HK-2 (cell line): ENCODE data around the gene LRP11.
"Not testable (repeated sequence)": the region's sequence is repeated elsewhere in the genome, so short reads cannot be mapped to it uniquely, and the experiment has no call there.

ENCODE experiments used
- DNase-seq: peaks from one replicate; pipeline ENCODE4 v3.0.0-alpha.2; 2018; ENCODE audit not compliant: unreplicated experiment

The LRP11 gene, protein sequence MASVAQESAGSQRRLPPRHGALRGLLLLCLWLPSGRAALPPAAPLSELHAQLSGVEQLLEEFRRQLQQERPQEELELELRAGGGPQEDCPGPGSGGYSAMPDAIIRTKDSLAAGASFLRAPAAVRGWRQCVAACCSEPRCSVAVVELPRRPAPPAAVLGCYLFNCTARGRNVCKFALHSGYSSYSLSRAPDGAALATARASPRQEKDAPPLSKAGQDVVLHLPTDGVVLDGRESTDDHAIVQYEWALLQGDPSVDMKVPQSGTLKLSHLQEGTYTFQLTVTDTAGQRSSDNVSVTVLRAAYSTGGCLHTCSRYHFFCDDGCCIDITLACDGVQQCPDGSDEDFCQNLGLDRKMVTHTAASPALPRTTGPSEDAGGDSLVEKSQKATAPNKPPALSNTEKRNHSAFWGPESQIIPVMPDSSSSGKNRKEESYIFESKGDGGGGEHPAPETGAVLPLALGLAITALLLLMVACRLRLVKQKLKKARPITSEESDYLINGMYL

DNA sequence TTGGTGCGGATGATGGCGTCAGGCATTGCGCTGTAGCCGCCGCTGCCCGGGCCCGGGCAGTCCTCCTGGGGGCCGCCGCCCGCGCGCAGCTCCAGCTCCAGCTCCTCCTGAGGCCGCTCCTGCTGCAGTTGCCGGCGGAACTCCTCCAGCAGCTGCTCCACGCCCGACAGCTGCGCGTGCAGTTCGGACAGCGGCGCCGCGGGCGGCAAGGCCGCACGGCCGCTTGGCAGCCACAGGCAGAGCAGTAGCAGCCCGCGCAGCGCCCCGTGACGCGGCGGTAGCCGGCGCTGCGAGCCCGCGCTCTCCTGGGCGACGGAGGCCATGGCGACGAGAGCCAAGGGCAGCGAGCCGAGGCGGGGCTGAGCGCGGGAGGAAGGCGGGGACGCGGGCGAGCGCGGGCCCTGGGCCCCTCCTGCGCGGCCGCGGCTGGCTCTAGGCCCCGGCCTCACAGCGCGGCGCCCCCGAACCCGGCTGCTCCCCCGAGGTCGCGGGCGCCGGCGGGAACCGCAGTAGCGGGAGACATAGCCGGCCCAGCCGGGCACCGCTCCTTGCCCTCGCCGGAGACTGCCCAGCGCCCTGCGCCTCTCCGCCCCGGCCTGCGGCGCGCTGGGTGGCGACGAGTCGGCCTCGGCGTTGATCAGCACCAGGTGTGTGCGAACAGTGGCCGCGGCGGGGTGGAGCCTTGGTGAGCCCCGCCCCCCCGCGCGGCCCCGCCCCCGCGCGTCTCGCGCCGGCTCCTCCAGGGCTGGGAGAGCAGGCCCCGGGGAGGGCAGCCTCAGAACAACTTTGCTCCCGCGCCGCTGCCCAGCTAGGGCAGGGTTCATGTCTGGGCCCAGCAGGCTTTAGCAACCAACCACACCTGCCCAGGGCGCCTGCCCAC, at the start of gene LRP11:
LRP11 (minus strand) TSS at position 662 of the 880 bp plus-strand sequence; CDS start at position 323, 339 bp downstream.
- DNase-seq: peak; percentile 92

DNA sequence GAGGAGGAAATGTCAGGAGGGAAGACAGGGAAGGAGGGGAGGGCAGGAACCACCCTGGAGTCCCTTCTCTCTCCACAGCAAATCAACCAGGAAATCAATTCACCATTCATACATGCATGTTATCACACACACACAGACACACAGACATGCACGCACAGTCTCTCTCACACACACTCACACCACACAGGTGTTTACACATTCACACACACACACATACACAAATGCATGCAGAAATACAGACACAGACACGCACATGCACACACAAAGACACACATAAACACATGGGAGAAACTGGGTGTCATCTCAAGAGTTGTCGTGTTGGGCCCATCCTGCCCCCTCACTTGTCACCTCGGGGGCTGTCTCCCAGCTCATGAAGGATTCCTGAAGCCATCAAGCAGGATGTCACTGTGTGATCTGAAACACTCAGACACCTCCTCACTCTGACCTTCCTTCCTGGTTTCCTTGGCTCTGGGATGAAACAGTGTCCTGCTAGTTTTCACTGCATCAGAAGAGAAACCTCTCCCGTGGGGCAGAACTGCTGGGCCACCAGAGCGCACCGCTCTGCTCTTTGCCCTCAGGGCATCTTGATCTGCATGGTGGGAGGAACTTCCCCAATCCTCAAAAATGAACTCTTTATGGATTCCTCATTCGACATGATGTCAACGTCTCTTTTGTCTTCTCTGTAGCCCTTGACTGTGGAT, 49.5 kb upstream of the LRP11 start:
- DNase-seq: no peak

DNA sequence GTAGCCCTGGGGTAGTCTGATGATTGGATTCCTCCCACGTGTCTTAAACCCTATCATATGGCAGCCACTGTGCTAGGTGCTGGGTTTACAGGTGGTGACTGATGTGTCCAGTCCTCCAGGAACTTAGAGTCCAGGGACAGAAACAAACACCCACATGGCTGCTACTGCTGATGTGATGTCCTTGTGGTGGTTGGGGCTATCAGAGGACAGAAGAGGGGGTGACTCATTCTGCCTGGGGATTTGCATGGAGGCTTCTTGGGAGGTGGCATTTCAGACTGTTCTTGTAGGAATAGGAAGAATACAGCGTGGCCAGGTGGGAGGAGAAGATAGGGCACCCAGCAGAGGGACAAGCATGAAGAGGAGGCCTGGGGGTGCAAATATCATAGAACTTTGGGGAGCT, 48.9 kb upstream of the LRP11 start:
- no peak for DNase-seq

DNA sequence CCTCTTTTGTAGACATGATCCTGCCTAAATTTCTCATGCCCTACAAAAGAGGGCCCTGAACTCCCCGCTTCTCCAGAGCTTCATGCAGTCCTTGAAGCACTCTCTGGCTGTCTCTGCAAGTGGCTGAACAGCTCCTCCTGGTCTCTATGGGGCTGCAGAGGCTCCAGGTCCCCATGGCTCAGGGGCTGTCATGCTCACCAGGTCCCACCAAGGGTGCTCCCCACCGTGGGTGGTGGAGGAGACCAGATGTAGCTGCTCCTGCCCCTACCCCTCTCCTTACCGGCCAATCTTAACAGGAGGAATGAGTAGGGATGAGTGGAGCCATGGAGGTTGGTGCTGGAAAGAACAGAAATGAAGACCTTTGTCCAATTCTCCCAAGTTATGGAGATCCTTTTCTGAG, 48.5 kb upstream of the LRP11 start:
- DNase-seq: not testable (repeated sequence)

DNA sequence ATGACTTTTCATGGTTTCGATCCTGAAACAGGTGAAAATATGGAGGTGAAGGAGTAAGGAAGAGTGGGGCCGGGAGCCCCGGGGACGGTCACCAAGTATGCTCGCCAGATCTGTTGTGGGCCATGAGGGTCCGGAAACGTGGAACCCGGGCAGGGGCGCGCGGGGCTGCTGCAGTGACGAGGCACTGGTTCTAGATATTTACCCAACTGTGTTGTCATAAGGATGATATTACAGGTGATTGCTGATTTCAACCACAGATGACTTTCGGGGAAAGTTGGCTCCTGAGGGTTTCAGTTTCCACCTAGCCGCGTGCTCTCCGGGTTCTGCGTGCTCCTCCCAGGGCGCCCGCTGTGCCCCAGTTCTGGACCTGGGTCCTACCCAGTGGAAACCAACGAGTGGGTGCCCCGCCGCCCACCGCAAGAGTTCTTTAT, 46.6 kb upstream of the LRP11 start:
- DNase-seq: no peak

DNA sequence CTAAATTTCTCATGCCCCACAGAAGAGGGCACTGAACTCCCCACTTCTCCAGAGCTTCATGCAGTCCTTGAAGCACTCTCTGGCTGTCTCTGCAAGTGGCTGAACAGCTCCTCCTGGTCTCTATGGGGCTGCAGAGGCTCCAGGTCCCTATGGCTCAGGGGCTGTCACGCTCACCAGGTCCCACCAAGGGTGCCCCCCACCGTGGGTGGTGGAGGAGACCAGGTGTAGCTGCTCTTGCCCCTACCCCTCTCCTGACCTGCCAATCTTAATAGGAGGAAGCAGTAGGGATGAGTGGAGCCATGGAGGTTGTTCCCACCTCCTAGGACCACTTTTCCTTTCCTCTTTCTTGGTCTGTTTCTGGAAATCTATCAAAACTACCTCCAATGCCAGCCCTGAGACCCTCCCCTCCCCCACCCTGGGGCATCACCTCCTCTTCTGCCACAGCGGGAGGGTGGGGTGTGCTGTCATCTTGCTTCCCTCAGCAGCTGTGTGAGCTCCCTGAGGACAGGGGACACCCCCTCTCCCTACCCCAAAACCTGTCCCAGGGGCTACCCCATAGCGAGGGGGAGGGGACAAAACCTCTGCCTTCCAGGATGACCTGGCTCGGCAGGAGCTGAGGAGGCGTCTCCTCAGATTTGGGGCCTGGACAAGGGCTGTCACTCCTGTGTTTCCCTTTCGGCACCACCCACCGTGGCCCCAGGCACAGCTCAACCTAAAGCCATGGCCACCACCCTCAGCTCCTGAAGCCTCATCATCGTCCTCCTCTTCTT, 45.7 kb upstream of the LRP11 start:
- DNase-seq: no peak

DNA sequence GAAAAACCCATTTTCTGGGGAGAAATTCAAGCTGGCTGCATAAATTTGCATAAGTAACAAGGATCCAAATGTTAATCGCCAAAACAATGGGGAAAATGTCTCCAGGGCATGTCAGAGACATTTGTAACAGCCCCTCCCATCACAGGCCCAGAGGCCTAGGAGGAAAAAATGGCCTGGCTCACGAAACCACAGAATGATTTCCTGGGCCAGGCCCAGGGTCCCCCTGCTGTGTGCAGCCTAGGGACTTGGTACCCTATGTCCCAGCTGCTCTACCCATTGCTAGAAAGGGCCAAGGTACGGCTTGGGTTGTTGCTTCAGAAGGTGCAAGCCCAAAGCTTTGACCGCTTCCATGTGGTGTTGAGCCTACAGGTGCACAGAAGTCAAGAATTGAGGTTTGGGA, 44.3 kb upstream of the LRP11 start:
- DNase-seq: not testable (repeated sequence)

DNA sequence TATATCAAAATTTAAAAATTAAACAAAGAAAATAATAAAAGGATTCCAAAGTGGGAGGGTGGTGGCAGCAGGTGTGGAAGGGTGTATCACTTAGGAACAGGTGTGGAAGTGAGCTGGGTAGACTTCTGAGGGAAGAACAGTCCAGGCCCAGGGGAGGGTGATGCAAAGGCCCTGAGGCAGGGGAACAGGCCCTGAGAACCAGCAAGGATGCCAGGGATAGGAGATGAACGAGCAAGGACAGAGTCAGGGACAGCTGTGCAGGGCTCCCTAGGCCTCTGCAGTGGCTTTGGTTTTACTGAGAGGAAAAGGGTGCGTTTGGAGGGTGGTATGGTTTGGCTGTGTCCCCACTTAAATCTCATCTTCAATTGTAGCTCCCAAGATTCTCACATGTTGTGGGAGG, 43.2 kb upstream of the LRP11 start:
- DNase-seq: no peak

DNA sequence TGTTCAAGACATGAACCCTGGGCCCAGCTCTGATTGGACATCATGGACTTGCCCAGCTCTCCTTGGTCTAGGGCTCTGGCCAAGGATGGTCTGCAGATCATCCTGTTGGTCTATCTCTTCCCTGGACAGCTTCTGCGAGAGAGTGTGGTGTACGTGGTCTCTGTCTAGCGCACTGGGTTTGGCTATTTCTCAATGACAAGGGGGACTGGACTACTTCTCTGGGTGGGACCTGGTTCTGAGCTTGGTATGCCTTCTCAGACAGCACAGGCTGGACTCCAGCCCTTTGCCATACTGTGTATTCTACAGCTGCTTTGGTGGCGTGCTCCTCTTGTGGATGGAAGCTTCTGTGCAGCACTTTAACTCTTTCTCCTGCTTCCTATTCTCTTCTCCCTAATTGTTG, 42.2 kb upstream of the LRP11 start:
- DNase-seq: no peak

DNA sequence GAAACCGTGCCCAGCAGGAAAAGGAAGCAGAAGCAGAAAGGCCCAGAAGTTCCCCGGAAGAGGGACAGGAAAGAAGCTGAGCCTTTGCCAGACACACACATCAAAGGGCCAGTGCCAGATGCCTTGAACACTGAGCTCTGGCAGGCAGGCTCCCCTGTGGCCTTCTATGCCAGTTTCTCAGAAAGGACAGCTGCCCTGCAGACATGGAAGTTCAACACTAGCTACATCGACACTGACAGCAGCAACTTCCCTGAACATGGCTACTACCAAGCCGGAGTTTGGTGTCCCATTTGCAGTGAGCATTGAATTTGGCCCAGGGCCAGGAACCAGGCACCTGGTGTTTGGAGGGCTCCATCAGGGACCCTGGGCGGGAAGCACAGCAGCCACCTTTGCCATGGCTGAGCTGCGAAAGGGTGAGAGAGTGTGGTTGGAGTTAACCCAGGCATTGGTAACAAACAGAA, 41.8 kb upstream of the LRP11 start:
- no peak for DNase-seq

DNA sequence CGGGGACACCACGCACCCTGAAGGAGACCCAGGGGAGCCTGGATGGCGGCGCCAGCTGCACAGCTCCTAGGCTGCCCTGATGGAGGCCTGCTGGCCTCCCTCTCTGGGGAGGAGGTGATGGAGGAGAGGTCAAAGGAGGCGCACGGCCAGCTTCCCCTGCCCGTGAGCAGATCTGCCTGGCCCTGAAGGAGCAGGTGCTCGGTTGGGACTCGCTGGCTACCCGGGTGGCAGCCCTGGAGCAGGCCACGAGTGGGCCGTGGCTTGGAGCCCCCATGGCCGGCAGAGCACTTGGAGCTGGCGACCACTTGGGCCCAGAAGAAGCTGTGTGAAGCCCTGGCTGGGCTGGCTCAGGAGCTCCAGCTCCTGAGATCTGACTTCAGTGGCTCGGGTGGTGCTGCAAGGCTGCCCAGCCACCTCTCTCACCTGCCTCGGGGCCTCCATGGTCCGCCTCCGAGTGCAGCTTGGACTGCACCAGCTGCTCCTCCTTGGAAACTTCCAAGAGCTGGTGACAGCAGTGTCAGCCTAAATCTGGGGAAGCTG, 41.3 kb upstream of the LRP11 start:
- DNase-seq: no peak

DNA sequence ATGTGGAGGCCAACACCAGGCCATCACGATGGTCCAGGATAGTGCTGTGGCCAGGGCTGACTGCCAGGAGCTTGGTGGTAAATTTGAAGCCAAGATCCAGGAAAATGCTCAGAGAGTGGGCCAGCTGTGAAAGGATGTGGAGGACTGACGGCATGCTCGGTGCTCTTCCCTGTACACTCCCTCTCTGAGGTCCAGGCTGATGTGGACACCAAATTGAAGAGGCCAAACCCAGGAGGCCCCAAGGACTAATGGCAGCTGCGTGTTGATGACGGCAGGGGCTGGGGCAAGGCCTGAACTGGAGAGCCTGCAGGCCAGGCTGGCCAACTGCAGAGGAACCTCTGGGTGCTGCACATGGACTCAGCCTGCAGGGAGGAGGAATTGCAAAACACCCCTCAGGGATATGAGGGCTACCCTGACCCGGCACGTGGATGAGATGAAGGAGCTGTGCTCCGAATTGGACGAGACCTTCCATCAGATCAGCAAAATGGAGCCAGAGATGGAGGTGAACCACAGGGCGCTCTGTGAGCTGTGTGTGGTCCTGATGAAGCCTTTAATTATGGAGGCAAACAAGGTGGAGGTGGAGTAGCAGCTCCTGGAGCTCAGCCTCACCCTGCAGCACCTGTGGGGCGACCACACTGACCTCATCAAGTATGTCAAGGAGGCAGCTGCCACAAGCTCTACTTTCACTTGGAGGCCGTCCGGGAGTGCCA, 40.7 kb upstream of the LRP11 start:
- no peak for DNase-seq

DNA sequence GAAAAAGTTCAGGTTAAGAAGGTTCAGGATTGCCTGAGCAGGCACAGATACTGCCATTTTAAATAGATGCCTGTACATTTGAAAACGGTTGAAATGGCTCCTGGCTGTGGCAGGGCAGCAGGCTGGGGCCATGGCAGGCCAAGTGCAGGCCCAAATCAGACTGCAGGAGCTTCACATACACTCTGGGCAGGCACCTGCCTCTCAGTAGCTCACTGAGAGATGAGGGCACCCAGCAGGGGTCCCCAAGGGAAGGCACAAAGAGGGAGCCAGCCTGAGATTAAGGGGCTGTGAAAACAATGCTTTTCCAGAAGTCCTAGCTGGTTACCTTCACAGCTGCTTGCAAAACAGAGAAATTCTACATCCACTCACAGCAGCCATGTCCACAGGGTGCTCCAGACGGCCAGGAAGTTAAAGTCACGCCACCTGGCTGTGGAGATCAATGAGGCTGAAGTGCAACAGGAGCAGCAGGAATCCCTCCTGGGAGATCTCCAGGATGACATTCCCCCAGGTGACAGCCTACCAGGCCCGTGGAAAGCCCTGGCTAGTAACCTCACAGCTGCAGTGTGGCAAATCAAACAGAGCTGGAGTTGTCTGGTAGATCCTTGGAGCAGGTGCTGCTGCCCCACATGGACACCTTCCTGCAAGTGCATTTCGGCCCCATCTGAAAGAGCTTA, 39.9 kb upstream of the LRP11 start:
- DNase-seq: no peak

DNA sequence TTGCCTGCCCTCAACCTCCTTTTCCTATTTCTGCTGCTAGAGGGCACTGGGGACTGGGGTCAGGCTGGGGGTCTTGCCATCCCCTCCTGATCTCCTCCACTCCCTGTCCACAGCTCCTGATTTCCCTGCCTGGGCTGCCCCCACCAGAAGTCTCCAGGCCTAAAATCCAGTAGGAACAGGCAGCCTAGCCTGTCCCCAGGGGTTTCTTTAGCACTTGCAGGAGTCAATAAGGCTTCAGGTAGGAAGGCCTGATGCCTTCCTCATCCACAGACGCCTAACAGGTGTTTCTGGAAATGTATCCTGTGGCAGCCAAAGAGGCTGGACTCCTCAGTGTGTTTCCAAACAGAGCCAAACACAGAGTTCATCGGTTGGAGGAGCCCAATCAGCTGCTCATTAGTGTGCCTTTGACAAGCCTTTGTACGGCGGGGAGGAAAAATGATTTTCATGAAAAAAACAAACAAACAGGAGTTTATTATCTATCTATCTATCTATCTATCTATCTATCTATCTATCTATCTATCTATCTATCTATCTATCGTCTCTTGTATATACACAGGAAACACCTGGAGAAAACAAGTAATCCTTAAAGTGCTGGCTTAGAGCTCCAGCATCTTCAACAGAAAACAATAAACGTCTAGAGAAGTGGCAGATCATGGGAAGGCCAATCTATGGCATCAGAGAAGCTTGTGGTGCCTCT, 37.4 kb upstream of the LRP11 start:
- DNase-seq: no peak

DNA sequence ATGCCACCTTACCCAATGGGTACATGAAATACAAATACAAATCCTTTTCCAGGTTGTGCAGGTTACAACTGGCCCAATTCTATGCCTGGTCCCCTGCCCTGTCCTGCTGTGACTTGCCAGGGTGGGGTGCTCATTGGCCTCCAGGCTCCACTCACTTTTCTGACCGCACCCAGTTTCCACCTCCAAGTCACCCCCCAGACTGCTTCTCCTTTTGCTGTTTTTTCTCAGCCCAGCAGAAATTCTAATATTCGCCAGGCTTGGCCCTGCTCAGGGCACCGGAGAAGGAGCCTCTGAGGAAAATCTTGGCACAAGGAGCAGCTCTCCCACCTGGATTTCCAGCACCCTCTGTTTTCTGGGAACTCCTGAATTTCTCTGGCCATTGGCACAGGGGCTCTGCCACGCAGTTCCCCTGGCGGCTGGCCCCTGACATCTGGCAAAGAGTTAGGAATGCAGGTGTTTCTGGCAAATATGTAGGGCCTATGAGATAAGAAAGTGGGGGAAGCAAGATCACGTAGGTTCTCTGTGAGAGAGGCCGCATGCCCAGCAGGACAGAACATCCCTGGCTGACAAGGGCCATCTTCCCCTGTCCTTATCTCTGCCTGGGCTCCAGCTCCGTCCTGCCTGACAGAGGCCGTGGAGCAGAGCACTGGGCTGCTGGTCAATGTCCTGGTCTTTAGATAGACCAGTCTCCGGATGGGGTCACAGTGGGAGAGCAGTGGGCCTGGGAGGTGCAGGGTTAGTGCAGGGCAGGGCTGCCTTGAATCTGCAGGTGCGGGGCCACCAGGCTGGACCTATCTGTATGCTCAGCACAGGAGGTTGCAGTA, 36.7 kb upstream of the LRP11 start:
- no peak for DNase-seq

DNA sequence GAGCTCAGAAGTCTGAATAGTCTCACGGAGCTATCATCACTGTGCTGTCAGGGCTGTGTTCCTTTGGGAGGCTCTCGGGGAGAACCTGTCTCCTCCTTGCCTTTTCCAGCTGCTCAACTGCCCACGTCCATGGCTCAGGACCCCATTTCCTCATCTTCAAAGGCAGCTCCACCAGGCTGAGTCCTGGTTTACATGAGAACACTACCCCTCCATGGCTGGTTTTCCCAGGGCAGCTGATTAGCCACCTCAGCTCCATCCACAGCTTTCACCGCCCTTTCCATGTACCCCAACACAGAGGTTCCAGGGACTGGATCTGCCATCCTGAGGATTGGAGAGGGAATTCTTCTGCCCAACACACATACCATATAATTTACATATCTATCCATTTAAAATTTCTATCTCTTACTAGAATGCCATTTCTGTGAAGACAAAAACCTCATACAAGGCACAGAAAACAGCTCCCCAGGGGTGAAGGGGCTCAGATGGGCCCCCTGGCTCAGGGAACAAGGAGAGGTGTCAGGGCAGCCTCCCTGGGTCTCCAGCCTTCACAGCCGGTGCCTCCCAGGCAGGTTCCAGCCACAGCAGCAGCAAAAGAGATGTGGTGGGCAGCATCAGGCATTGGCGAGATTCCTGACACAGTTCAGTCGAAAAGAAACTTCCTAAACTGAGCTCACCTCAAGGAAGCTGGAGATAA, 35.9 kb upstream of the LRP11 start:
- DNase-seq: no peak

DNA sequence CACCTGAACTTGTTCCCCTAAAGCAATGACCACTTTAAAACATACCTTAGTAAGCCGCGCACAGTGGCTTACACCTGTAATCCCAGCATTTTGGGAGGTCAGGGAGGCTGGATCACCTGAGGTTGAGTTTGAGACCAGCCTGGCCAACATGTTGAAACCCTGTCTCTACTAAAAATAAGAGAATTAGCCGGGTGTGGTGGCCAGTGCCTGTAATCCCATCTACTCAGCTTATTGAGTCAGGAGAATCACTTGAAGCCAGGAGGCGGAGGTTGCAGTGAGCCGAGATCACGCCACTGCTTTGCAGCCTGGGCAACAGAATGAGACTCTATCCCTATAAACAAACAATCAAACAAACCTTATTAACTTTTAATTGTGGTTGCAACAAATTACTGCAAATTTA, 35.3 kb upstream of the LRP11 start:
- no peak for DNase-seq

DNA sequence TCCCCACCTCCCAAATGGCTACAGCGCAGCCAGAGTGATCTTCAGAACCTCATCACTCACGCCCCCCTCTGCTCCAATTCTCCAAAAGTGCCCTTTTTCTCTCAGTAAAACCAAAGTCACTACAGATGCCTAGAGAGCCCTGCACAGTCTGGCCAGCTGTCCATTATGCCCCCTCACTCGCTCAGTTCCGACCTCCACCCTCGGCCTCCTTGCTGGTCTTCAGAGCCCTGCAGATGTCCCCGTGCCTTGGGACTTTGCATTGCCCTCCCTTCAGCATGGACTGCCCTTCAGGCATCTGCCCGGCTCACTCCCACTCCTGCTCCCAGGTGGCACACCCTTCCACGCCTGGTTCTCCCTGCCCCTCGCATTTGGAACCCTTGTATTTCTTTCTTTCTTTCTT, 34.8 kb upstream of the LRP11 start:
- DNase-seq: no peak
